HEK293 (cell line): Measurements from ENCODE around the gene IL1RAP.

Experiments
- CTCF ChIP-seq: fragments of 450-650 bp; formaldehyde crosslinking; IDR thresholded peaks from 2 replicates; pipeline ENCODE4 v1.5.1; 2016; ENCODE audit warnings: missing biosample characterization, missing genetic modification characterization
- PBX3 ChIP-seq: sonication (generic); formaldehyde crosslinking; IDR thresholded peaks from 2 replicates; pipeline ENCODE4 v1.8.1; 2022; ENCODE audit warnings: mild to moderate bottlenecking, moderate library complexity, missing genetic modification reagents
- SETDB1 ChIP-seq: IDR thresholded peaks from one replicate; pipeline ENCODE4 v1.6.1; 2017; ENCODE audit warnings: mild to moderate bottlenecking, low read length, moderate library complexity, mixed read lengths; ENCODE audit not compliant: insufficient read length
- ZEB2 ChIP-seq: fragments of 450-650 bp; formaldehyde crosslinking; IDR thresholded peaks from 2 replicates; pipeline ENCODE4 v1.5.1; 2016; ENCODE audit warnings: missing biosample characterization, missing genetic modification characterization
- ZNF366 ChIP-seq: fragments of 450-650 bp; formaldehyde crosslinking; conservative IDR thresholded peaks from 2 replicates; pipeline ENCODE4 v1.5.1; 2016; ENCODE audit warnings: missing biosample characterization, missing genetic modification characterization
- TF ChIP-seq, protein P1 (sequence below): fragments of 450-650 bp; formaldehyde crosslinking; IDR thresholded peaks from 2 replicates; pipeline ENCODE4 v1.5.1; 2017; ENCODE audit warnings: missing biosample characterization, missing genetic modification characterization
- TF ChIP-seq, protein P2 (sequence below): fragments of 450-650 bp; formaldehyde crosslinking; IDR thresholded peaks from 2 replicates; pipeline ENCODE4 v1.5.1; 2016; ENCODE audit warnings: missing biosample characterization, missing genetic modification characterization

DNA sequence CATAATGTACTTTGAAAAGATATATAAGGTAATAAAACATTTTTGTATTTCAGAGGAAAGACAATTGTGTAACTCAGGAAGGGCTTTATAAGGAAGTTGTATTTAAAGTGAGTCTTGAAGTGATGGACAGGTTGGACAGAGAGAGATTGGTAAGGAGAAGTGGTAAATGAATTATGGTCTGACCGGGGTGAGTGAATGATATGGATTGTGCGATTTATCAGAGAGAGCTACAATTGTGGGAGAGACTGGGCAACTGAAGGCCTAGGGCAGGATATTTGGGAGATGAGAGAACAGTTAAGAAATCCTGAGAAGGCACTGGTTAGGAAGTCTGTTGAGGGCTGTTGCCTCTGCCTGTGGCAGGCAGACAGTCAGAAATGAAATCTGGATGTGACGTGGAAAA lies 14.8 kb downstream of the IL1RAP start:
- TF ChIP-seq, protein P1, sequence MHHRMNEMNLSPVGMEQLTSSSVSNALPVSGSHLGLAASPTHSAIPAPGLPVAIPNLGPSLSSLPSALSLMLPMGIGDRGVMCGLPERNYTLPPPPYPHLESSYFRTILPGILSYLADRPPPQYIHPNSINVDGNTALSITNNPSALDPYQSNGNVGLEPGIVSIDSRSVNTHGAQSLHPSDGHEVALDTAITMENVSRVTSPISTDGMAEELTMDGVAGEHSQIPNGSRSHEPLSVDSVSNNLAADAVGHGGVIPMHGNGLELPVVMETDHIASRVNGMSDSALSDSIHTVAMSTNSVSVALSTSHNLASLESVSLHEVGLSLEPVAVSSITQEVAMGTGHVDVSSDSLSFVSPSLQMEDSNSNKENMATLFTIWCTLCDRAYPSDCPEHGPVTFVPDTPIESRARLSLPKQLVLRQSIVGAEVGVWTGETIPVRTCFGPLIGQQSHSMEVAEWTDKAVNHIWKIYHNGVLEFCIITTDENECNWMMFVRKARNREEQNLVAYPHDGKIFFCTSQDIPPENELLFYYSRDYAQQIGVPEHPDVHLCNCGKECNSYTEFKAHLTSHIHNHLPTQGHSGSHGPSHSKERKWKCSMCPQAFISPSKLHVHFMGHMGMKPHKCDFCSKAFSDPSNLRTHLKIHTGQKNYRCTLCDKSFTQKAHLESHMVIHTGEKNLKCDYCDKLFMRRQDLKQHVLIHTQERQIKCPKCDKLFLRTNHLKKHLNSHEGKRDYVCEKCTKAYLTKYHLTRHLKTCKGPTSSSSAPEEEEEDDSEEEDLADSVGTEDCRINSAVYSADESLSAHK, result no peak
- TF ChIP-seq CTCF (tag by site-specific recombination) (no peak), ZEB2 (tag by site-specific recombination) (no peak), SETDB1 (no peak), PBX3 (CRISPR knock-in tag) (no peak), ZNF366 (no peak)
- TF ChIP-seq, protein P2, sequence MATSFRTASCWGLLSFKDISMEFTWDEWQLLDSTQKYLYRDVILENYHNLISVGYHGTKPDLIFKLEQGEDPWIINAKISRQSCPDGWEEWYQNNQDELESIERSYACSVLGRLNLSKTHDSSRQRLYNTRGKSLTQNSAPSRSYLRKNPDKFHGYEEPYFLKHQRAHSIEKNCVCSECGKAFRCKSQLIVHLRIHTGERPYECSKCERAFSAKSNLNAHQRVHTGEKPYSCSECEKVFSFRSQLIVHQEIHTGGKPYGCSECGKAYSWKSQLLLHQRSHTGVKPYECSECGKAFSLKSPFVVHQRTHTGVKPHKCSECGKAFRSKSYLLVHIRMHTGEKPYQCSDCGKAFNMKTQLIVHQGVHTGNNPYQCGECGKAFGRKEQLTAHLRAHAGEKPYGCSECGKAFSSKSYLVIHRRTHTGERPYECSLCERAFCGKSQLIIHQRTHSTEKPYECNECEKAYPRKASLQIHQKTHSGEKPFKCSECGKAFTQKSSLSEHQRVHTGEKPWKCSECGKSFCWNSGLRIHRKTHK, result no peak
